Caco-2 (cell line): ENCODE measurements around the gene FRMD4A. TPM values are rescaled to one million over a fixed set of nuclear protein-coding genes. Genes with fewer than 3 reads are reported as not detected.

Experiments used
- BruUV-seq: library from RNA; stranded (reverse); fragments of 400-500 nt; replicated peaks from 2 replicates; lab custom pipeline; 2021; lab: Mats Ljungman, UMichigan
- CTCF ChIA-PET: fragments of 300-600 bp; sonication (Branson Sonifier 250); formaldehyde crosslinking; loops from one replicate; lab custom pipeline; 2022; ENCODE audit warnings: antibody characterized with exemption; lab: Charles Lee
- POLR2A ChIA-PET: fragments of 300-600 bp; sonication (Branson Sonifier 250); formaldehyde crosslinking; loops from one replicate; lab custom pipeline; 2022; ENCODE audit warnings: antibody characterized with exemption; lab: Charles Lee
- DNase-seq, 2 experiments: peaks; one replicate each; pipeline versions ENCODE4 v3.0.0 to v3.0.0-alpha.2; 2020 to 2022
- H3K27me3 ChIP-seq: replicated peaks from 2 replicates; pipeline ENCODE4 v1.6.0; 2011; ENCODE audit warnings: low read length; ENCODE audit not compliant: control insufficient read depth, insufficient read depth
- H3K36me3 ChIP-seq: 2 replicates; pipeline ENCODE4 v1.5.1; 2011; ENCODE audit warnings: low read length; ENCODE audit not compliant: control insufficient read depth, insufficient read depth
- H3K4me1 ChIP-seq: fragments of 250-450 bp; sonication (Bioruptor Pico); 2 replicates; pipeline ENCODE4 v1.5.1; 2020; ENCODE audit warnings: mild to moderate bottlenecking
- H3K4me3 ChIP-seq: 2 replicates; pipeline ENCODE4 v1.5.1; 2011; ENCODE audit warnings: low read depth, mild to moderate bottlenecking, control low read depth, low read length
- H3K9me3 ChIP-seq: fragments of 250-450 bp; sonication (Bioruptor Pico); 2 replicates; pipeline ENCODE4 v1.5.1; 2020; ENCODE audit warnings: mild to moderate bottlenecking, moderate library complexity
- H3K27ac Mint-ChIP-seq: one replicate; pipeline ENCODE4 v1.8.0; 2022; ENCODE audit warnings: mixed read lengths; ENCODE audit not compliant: unreplicated experiment
- H3K27me3 Mint-ChIP-seq: one replicate; pipeline ENCODE4 v1.8.0; 2022; ENCODE audit warnings: mixed read lengths; ENCODE audit not compliant: insufficient read depth, unreplicated experiment
- H3K36me3 Mint-ChIP-seq: one replicate; pipeline ENCODE4 v1.8.0; 2022; ENCODE audit warnings: mild to moderate bottlenecking, mixed read lengths; ENCODE audit not compliant: insufficient read depth, unreplicated experiment
- H3K4me1 Mint-ChIP-seq: one replicate; pipeline ENCODE4 v1.8.0; 2022; ENCODE audit warnings: low read depth, mixed read lengths; ENCODE audit not compliant: unreplicated experiment
- H3K4me3 Mint-ChIP-seq: one replicate; pipeline ENCODE4 v1.8.0; 2022; ENCODE audit warnings: mild to moderate bottlenecking, moderate library complexity, mixed read lengths; ENCODE audit not compliant: unreplicated experiment
- H3K9me3 Mint-ChIP-seq: one replicate; pipeline ENCODE4 v1.8.0; 2022; ENCODE audit warnings: mixed read lengths; ENCODE audit not compliant: unreplicated experiment
- intact Hi-C: fragments of 100-400 bp; cut with micrococcal nuclease; formaldehyde crosslinking; loops from one replicate; pipeline ENCODE4 v1.10.0; 2022; ENCODE audit not compliant: unreplicated experiment
- total RNA-seq: library from RNA; stranded (reverse); gene quantifications from 2 replicates; pipeline ENCODE4 v1.2.3, GENCODE V29; 2022
- TF ChIP-seq, protein P1 (sequence below), 2 experiments: fragments of 200-600 bp in 1 of 2; IDR thresholded peaks; 1 replicate in 1 of 2; 2 replicates in 1 of 2; pipeline versions ENCODE4 v1.5.1 to v1.8.0; 2011 to 2022; ENCODE audit warnings: antibody characterized with exemption in 1 of 2, control low read depth in 1 of 2, inconsistent platforms in 1 of 2, low read depth in 1 of 2, low read length in 1 of 2, mild to moderate bottlenecking in 1 of 2, moderate library complexity in 1 of 2; ENCODE audit not compliant: insufficient read depth in 1 of 2, severe bottlenecking in 1 of 2, unreplicated experiment in 1 of 2

FRMD4A gene
- total RNA-seq, 1 experiment from 2014 or later: 52.1 TPM

DNA sequence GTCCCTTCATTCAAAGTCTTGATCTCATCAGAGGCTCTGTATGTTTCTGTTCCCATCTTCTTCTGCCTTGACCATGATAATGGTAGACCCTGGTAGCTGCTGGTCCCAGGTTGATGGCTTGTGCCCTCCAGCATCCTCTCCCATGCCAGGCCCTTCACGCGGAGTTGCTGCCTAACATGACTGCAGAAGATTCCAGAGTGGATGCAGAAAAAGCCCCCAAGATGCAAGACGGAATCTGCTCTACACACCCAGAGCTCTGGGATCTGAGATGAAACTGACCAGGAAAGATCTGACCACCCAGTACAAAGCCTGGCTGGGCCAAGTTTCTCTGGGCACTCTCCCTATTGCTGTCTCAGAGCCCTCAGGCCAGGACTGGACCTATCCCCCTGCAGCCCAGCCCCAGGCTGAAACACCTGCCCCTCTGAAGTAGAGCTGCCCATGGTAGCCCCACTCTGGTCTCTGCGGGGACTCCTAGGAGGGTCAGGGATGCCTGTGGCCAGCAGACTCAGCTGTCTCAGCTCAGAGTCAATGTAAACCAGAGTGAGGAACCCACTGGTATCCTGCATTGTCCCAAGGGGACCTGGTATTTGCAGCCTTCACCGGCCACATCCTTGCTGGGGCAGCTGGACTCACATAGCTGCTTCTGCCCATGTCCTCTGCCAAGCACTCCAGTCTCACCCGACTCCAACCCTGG, 9.5 kb upstream of the FRMD4A start:
- H3K36me3 ChIP-seq: no peaks in the 10 kb centered on the region
- intact Hi-C loops: no loop called here
- TF ChIP-seq, protein P1, sequence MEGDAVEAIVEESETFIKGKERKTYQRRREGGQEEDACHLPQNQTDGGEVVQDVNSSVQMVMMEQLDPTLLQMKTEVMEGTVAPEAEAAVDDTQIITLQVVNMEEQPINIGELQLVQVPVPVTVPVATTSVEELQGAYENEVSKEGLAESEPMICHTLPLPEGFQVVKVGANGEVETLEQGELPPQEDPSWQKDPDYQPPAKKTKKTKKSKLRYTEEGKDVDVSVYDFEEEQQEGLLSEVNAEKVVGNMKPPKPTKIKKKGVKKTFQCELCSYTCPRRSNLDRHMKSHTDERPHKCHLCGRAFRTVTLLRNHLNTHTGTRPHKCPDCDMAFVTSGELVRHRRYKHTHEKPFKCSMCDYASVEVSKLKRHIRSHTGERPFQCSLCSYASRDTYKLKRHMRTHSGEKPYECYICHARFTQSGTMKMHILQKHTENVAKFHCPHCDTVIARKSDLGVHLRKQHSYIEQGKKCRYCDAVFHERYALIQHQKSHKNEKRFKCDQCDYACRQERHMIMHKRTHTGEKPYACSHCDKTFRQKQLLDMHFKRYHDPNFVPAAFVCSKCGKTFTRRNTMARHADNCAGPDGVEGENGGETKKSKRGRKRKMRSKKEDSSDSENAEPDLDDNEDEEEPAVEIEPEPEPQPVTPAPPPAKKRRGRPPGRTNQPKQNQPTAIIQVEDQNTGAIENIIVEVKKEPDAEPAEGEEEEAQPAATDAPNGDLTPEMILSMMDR (IDR thresholded peaks at IDR 0.05; ENCODE audit: insufficient read depth in 1 of 2, low read depth in 1 of 2, low read length in 1 of 2, severe bottlenecking in 1 of 2, unreplicated experiment in 1 of 2): no peak
- no peaks in the 10 kb centered on the region for H3K36me3 Mint-ChIP-seq
- ChIA-PET CTCF (no interaction called here), POLR2A (no interaction called here)
- no TSS peak for BruUV-seq
- DNase-seq: no peak
- H3K9me3 Mint-ChIP-seq: no peaks in the 10 kb centered on the region
- H3K27ac Mint-ChIP-seq: no peak overlapping the region
- H3K4me1 ChIP-seq: no peaks in the 10 kb centered on the region
- H3K9me3 ChIP-seq: no peaks in the 10 kb centered on the region
- peaks cover 19% of the 10 kb centered on the region for H3K27me3 Mint-ChIP-seq
- H3K4me3 ChIP-seq: no peak overlapping the region
- no peak overlapping the region for H3K4me3 Mint-ChIP-seq
- peaks cover 8% of the 10 kb centered on the region for H3K4me1 Mint-ChIP-seq
- no peaks in the 10 kb centered on the region for H3K27me3 ChIP-seq

DNA sequence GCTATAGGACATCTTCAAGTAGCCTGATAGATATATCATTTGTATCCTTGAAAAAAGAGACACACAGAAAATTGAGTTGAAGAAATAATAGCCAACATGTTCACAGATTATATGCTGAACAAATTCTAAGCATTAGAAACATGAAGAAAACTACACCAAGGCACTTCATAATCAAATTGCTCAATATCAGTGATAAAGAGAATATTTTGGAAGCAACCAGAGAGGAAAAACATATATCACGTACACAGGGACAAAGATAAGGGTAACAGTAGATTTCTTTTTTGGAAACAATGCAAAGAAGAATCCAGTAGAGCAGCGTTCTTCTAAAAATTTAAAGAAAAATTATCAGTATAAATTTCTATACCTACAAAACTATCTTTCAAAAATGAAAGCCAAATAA, 6.0 kb upstream of the FRMD4A start:
- CTCF ChIA-PET: no interaction called here
- POLR2A ChIA-PET: no interaction called here
- Mint-ChIP-seq H3K9me3 (no peaks in the 10 kb centered on the region), H3K4me1 (no peaks in the 10 kb centered on the region), H3K36me3 (no peaks in the 10 kb centered on the region), H3K27ac (no peak overlapping the region), H3K27me3 (peaks cover 26% of the 10 kb centered on the region), H3K4me3 (no peak overlapping the region)
- Histone ChIP-seq H3K4me1 (no peaks in the 10 kb centered on the region), H3K36me3 (no peaks in the 10 kb centered on the region), H3K4me3 (no peak overlapping the region), H3K9me3 (no peaks in the 10 kb centered on the region), H3K27me3 (no peaks in the 10 kb centered on the region)
- no peak for DNase-seq
- TF ChIP-seq, protein P1 (IDR thresholded peaks at IDR 0.05; ENCODE audit: insufficient read depth in 1 of 2, low read depth in 1 of 2, low read length in 1 of 2, severe bottlenecking in 1 of 2, unreplicated experiment in 1 of 2): no peak
- BruUV-seq: no TSS peak
- intact Hi-C loops: no loop called here

DNA sequence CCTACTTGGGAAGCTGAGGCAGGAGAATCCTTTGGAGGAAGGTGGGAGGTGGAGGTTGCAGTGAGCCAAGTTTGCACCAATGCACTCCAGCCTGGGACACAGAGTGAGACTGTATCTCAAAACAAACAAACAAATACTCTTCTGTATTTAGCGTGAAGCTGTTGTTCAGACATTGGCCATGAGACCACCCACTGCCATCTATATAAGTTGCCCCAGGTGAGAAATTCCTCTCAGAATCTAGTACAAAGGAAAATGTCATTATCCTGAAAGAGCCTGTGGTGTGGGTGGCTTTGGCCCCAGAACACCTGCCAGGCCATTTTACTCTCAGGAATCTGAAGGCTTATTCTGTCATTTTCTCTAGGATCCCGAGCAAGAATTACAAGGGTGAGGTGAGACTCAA, 4.0 kb upstream of the FRMD4A start:
- TF ChIP-seq, protein P1 (IDR thresholded peaks at IDR 0.05; ENCODE audit: insufficient read depth in 1 of 2, low read depth in 1 of 2, low read length in 1 of 2, severe bottlenecking in 1 of 2, unreplicated experiment in 1 of 2): no peak
- H3K9me3 Mint-ChIP-seq: no peaks in the 10 kb centered on the region
- Histone ChIP-seq H3K36me3 (no peaks in the 10 kb centered on the region), H3K27me3 (no peaks in the 10 kb centered on the region), H3K4me3 (no peak overlapping the region), H3K9me3 (no peaks in the 10 kb centered on the region), H3K4me1 (no peaks in the 10 kb centered on the region)
- no peaks in the 10 kb centered on the region for H3K36me3 Mint-ChIP-seq
- peaks cover 22% of the 10 kb centered on the region for H3K27me3 Mint-ChIP-seq
- POLR2A ChIA-PET: no interaction called here
- no peaks in the 10 kb centered on the region for H3K4me1 Mint-ChIP-seq
- H3K27ac Mint-ChIP-seq: no peak overlapping the region
- DNase-seq: no peak
- CTCF ChIA-PET: no interaction called here
- intact Hi-C loops: no loop called here
- H3K4me3 Mint-ChIP-seq: no peak overlapping the region
- no TSS peak for BruUV-seq
